PFSK-1 (cell line): Measurements from ENCODE around the gene MICAL1.

Experiments used
- FOXP2 ChIP-seq: optimal IDR thresholded peaks from 2 replicates; pipeline ENCODE3; 2011; ENCODE audit warnings: borderline replicate concordance, control low read depth, inconsistent platforms; ENCODE audit not compliant: insufficient read depth; ENCODE audit errors: extremely low read length, extremely low read depth
- POLR2AphosphoS5 ChIP-seq: IDR thresholded peaks from 2 replicates; pipeline ENCODE4 v1.6.1; 2012; ENCODE audit warnings: low read depth, mild to moderate bottlenecking, control low read depth, low read length, moderate library complexity
- SIN3A ChIP-seq: IDR thresholded peaks from 2 replicates; pipeline ENCODE4 v1.6.1; 2012; ENCODE audit warnings: mild to moderate bottlenecking, low read length, moderate library complexity, borderline replicate concordance; ENCODE audit not compliant: insufficient read depth
- TAF1 ChIP-seq: IDR thresholded peaks from 2 replicates; pipeline ENCODE4 v1.6.1; 2012; ENCODE audit warnings: low read length, control low read depth, borderline replicate concordance; ENCODE audit not compliant: insufficient read depth
- TF ChIP-seq, protein P1 (sequence below), 2 experiments: IDR thresholded peaks; 2 replicates each; pipeline versions ENCODE4 v1.6.1 to v1.8.0; 2011 to 2012; ENCODE audit warnings: low read depth in 2 of 2, low read length in 2 of 2, control low read depth in 1 of 2, inconsistent platforms in 1 of 2, mild to moderate bottlenecking in 1 of 2, moderate library complexity in 1 of 2; ENCODE audit not compliant: insufficient read depth in 1 of 2

MICAL1 gene

DNA sequence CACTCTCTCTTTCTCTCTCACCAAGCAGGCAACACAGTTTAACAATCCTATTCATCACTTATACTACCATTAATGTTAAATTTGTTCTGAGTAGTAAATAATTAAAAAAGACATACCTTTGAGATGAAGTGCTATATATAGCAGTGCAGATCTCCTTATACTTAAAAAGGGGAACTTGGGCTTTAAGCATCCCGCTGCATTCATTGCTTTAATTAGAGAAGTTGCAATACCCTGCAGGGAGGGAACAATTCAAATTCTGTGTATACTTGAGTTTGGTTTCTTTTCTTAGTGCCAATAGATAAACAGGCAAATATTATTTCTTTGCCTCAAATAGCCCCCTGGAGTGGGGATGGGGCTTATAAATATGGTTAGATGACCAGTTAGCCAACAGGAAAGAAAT lies 38.3 kb upstream of the MICAL1 start:
- TF ChIP-seq POLR2AphosphoS5, result no peak
- no peak for TF ChIP-seq FOXP2
- TF ChIP-seq, protein P1, sequence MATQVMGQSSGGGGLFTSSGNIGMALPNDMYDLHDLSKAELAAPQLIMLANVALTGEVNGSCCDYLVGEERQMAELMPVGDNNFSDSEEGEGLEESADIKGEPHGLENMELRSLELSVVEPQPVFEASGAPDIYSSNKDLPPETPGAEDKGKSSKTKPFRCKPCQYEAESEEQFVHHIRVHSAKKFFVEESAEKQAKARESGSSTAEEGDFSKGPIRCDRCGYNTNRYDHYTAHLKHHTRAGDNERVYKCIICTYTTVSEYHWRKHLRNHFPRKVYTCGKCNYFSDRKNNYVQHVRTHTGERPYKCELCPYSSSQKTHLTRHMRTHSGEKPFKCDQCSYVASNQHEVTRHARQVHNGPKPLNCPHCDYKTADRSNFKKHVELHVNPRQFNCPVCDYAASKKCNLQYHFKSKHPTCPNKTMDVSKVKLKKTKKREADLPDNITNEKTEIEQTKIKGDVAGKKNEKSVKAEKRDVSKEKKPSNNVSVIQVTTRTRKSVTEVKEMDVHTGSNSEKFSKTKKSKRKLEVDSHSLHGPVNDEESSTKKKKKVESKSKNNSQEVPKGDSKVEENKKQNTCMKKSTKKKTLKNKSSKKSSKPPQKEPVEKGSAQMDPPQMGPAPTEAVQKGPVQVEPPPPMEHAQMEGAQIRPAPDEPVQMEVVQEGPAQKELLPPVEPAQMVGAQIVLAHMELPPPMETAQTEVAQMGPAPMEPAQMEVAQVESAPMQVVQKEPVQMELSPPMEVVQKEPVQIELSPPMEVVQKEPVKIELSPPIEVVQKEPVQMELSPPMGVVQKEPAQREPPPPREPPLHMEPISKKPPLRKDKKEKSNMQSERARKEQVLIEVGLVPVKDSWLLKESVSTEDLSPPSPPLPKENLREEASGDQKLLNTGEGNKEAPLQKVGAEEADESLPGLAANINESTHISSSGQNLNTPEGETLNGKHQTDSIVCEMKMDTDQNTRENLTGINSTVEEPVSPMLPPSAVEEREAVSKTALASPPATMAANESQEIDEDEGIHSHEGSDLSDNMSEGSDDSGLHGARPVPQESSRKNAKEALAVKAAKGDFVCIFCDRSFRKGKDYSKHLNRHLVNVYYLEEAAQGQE (IDR thresholded peaks at IDR 0.05; ENCODE audit: insufficient read depth in 1 of 2, low read depth in 2 of 2, low read length in 2 of 2), result no peak
- TF ChIP-seq SIN3A, result no peak
- TF ChIP-seq TAF1, result no peak

DNA sequence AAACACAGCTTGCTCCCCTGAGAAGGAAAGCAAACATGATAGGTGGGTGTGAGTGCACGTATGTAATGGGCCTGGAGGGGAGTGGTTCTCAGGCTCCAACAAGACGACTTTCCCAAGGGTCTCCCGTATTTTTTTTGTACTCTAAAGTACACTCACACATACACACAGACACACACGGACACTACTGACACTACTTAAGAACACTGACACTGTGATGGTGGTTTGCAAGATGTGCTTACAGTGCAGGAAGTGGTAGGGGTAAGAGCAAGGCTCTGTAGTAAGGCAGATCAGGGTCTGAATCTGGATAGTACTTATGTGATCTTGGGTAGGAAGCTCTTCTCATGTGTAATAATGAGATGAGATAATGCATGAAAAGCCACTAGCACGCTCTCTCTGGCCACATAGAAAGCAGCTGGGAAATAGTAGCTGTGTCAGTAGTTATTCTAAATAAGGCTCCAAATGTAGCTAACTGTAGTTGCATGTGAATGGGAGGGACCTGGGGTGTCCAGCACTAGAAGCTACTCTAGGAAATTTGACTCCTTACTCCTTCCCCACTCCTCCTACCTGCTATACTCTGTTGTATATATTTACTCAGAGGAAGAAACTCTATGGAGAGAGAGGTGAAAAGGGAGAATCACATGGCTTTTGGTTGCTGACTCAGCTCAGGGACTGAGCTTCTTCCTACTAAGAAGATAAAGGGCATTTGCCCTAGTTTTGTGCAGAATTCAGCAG lies 35.8 kb upstream of the MICAL1 start:
- TF ChIP-seq SIN3A, result no peak
- TF ChIP-seq TAF1, result no peak
- TF ChIP-seq FOXP2, result no peak
- TF ChIP-seq POLR2AphosphoS5, result no peak
- TF ChIP-seq, protein P1 (IDR thresholded peaks at IDR 0.05; ENCODE audit: insufficient read depth in 1 of 2, low read depth in 2 of 2, low read length in 2 of 2), result no peak

DNA sequence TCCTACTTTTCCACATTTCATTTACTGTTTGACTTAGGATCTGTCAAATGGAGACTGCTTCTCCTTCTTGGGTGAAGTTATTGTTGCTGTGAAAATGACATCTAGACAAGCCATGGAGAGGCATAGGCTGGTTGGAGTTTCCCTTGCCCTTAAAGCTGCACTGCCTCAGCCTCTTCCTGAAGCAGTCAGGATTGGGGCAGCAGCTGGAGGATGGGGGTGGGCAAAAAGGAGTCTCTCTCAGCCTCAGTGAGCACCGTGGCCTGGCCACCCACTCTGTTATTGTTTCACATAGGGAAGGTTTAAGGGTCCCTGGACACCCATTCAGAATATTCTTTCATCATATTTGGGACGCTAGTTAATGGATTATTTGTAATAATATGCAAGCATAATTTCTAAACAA lies 35.1 kb upstream of the MICAL1 start:
- TF ChIP-seq, protein P1 (IDR thresholded peaks at IDR 0.05; ENCODE audit: insufficient read depth in 1 of 2, low read depth in 2 of 2, low read length in 2 of 2), result no peak
- no peak for TF ChIP-seq POLR2AphosphoS5
- TF ChIP-seq FOXP2, result no peak
- TF ChIP-seq SIN3A, result no peak
- no peak for TF ChIP-seq TAF1

DNA sequence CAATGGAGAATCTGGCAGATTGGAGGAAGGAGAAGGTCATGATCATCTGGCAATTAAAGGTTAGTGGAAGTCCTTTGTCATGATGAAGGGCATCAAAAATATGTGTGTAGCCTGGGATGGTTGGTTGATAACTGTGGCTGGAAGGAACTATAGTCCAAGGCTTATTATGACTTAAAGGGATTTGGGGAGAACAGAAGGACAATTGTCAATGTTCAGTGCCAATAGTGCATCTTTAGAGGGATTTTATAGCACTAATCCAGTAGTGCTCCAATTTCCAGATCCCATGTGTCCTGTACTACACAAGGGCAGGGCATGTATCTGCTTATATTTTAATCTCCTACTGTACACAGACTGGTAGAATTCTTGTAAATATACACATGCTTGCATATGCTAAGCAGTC lies 32.4 kb upstream of the MICAL1 start:
- TF ChIP-seq, protein P1 (IDR thresholded peaks at IDR 0.05; ENCODE audit: insufficient read depth in 1 of 2, low read depth in 2 of 2, low read length in 2 of 2), result no peak
- TF ChIP-seq FOXP2, result no peak
- no peak for TF ChIP-seq POLR2AphosphoS5
- TF ChIP-seq TAF1, result no peak
- no peak for TF ChIP-seq SIN3A
